Activated T-cell treated with anti-CD3 and anti-CD28 coated beads for 24 hours (primary cell): ENCODE measurements around the gene NRTN.

ENCODE experiments used
- DNase-seq: peaks from one replicate; pipeline ENCODE4 v3.0.0-alpha.2; 2020; ENCODE audit warnings: low read depth

NRTN gene

GRCh38 chr19:5814852-5815246 lies 10.0 kb downstream of the NRTN start:
- DNase-seq, result no peak

GRCh38 chr19:5817218-5817617 lies 12.4 kb downstream of the NRTN start:
- DNase-seq, result no peak

GRCh38 chr19:5818594-5818993 lies 13.7 kb downstream of the NRTN start:
- DNase-seq, result no peak

- no peak for DNase-seq
Measured at GRCh38 chr19:5820785-5821184, 15.9 kb downstream of the NRTN start.

- no peak for DNase-seq
Measured at GRCh38 chr19:5821521-5822180, 16.8 kb downstream of the NRTN start.

- no peak for DNase-seq
Measured at GRCh38 chr19:5822181-5822844, 17.4 kb downstream of the NRTN start.

- no peak for DNase-seq
Measured at GRCh38 chr19:5823579-5824281, 18.9 kb downstream of the NRTN start.

GRCh38 chr19:5824751-5825150 lies 19.9 kb downstream of the NRTN start:
- DNase-seq, result no peak

- DNase-seq, result no peak
Measured at GRCh38 chr19:5825178-5825577, 20.3 kb downstream of the NRTN start.

GRCh38 chr19:5826531-5827341 lies 21.9 kb downstream of the NRTN start:
- DNase-seq, result no peak

GRCh38 chr19:5827342-5827890 lies 22.5 kb downstream of the NRTN start:
- DNase-seq, result no peak

GRCh38 chr19:5827891-5828660 lies 23.2 kb downstream of the NRTN start:
- peak; percentile 95 for DNase-seq

- DNase-seq, result peak; percentile 19
Measured at GRCh38 chr19:5828661-5829566, 24.0 kb downstream of the NRTN start.

GRCh38 chr19:5829567-5830310 lies 24.9 kb downstream of the NRTN start:
- no peak for DNase-seq

GRCh38 chr19:5831159-5831558 lies 26.3 kb downstream of the NRTN start:
- DNase-seq, result no peak

- no peak for DNase-seq
Measured at GRCh38 chr19:5832061-5832460, 27.2 kb downstream of the NRTN start.

- no peak for DNase-seq
Measured at GRCh38 chr19:5832527-5833216, 27.8 kb downstream of the NRTN start.

- DNase-seq, result no peak
Measured at GRCh38 chr19:5837761-5838352, 33.0 kb downstream of the NRTN start.
